Measurements from ENCODE around the gene SCGB1C1.

Gene SCGB1C1

GRCh38 chr11:204587-205109 is 11.8 kb downstream of the SCGB1C1 start:
- in situ Hi-C loops (cut with HindIII; ENCODE audit: low sequenced_read_pairs), result no loop called here

GRCh38 chr11:205221-206001 is 12.5 kb downstream of the SCGB1C1 start:
- in situ Hi-C loops (cut with HindIII; ENCODE audit: low sequenced_read_pairs), result no loop called here

- in situ Hi-C loops (cut with HindIII; ENCODE audit: low sequenced_read_pairs), result no loop called here
Measured at GRCh38 chr11:206002-206384, 13.1 kb downstream of the SCGB1C1 start.

GRCh38 chr11:206526-207207 is 13.8 kb downstream of the SCGB1C1 start:
- in situ Hi-C loops (cut with HindIII; ENCODE audit: low sequenced_read_pairs), result no loop called here

- in situ Hi-C loops (cut with HindIII; ENCODE audit: low sequenced_read_pairs), result no loop called here
Measured at GRCh38 chr11:207208-207862, 14.5 kb downstream of the SCGB1C1 start, which contains the start of the genes BET1L and RIC8A. Gene BET1L (minus strand): TSS chr11:207399. CDS start chr11:207321, 78 bp downstream. Gene RIC8A (plus strand): TSS chr11:207708. CDS start chr11:208855, 1,147 bp downstream.

- in situ Hi-C loops (cut with HindIII; ENCODE audit: low sequenced_read_pairs), result no loop called here
Measured at GRCh38 chr11:207863-208180, 14.9 kb downstream of the SCGB1C1 start.

GRCh38 chr11:208181-208916 is 15.5 kb downstream of the SCGB1C1 start:
- in situ Hi-C loops (cut with HindIII; ENCODE audit: low sequenced_read_pairs), result no loop called here

- in situ Hi-C loops (cut with HindIII; ENCODE audit: low sequenced_read_pairs), result no loop called here
Measured at GRCh38 chr11:208917-209260, 16.0 kb downstream of the SCGB1C1 start.

GRCh38 chr11:209275-210121 is 16.6 kb downstream of the SCGB1C1 start:
- in situ Hi-C loops (cut with HindIII; ENCODE audit: low sequenced_read_pairs), result no loop called here

- in situ Hi-C loops (cut with HindIII; ENCODE audit: low sequenced_read_pairs), result no loop called here
Measured at GRCh38 chr11:210122-210802, 17.4 kb downstream of the SCGB1C1 start.

- in situ Hi-C loops (cut with HindIII; ENCODE audit: low sequenced_read_pairs), result no loop called here
Measured at GRCh38 chr11:210803-211180, 17.9 kb downstream of the SCGB1C1 start.

- in situ Hi-C loops (cut with HindIII; ENCODE audit: low sequenced_read_pairs), result no loop called here
Measured at GRCh38 chr11:211295-211694, 18.4 kb downstream of the SCGB1C1 start.

GRCh38 chr11:211741-212140 is 18.9 kb downstream of the SCGB1C1 start:
- in situ Hi-C loops (cut with HindIII; ENCODE audit: low sequenced_read_pairs), result no loop called here

GRCh38 chr11:212150-213100 is 19.5 kb downstream of the SCGB1C1 start:
- in situ Hi-C loops (cut with HindIII; ENCODE audit: low sequenced_read_pairs), result no loop called here

- in situ Hi-C loops (cut with HindIII; ENCODE audit: low sequenced_read_pairs), result no loop called here
Measured at GRCh38 chr11:213111-213510, 20.2 kb downstream of the SCGB1C1 start.

- in situ Hi-C loops (cut with HindIII; ENCODE audit: low sequenced_read_pairs), result no loop called here
Measured at GRCh38 chr11:214083-214482, 21.2 kb downstream of the SCGB1C1 start.

GRCh38 chr11:215581-216037 is 22.7 kb downstream of the SCGB1C1 start:
- in situ Hi-C loops (cut with HindIII; ENCODE audit: low sequenced_read_pairs), result no loop called here
